ENCODE results near the gene KLHL34.

KLHL34 gene

GRCh38 chrX:21610168-21610567 lies 48.0 kb downstream of the KLHL34 start:
- Histone ChIP-seq H3K4me2 (ENCODE audit: low read depth, low read length) (no peak overlapping the region), H3K79me2 (ENCODE audit: low read length) (no peaks in the 10 kb centered on the region), H3K27ac (ENCODE audit: low read length) (no peak overlapping the region), H3K4me1 (ENCODE audit: low read length) (no peaks in the 10 kb centered on the region), H3K36me3 (replicated peaks; ENCODE audit: insufficient read depth, low read length) (no peaks in the 10 kb centered on the region), H3K9me2 (replicated peaks; ENCODE audit: insufficient read depth, low read length) (no peaks in the 10 kb centered on the region), H4K20me1 (ENCODE audit: insufficient read depth, low read length) (no peaks in the 10 kb centered on the region), H3K9ac (ENCODE audit: low read length) (no peak overlapping the region), H3K9me3 (replicated peaks; ENCODE audit: insufficient read depth, low read length) (no peaks in the 10 kb centered on the region), H3F3A (ENCODE audit: insufficient read depth, low read length) (no peaks in the 10 kb centered on the region), H2AFZ (ENCODE audit: low read length) (no peak overlapping the region), H3K4me3 (ENCODE audit: low read length) (no peak overlapping the region), H3K27me3 (replicated peaks; ENCODE audit: insufficient read depth, low read length) (no peaks in the 10 kb centered on the region)
- DNase-seq = no peak
- no peak for TF ChIP-seq EZH2phosphoT487 (IDR thresholded peaks at IDR 0.05; ENCODE audit: low read length)
- TF ChIP-seq CTCF (IDR thresholded peaks at IDR 0.05; ENCODE audit: low read length) = no peak
- TF ChIP-seq EZH2 (optimal IDR thresholded peaks at IDR 0.05; ENCODE audit: low read depth, low read length) = no peak

GRCh38 chrX:21606002-21606401 lies 52.1 kb downstream of the KLHL34 start:
- no peaks in the 10 kb centered on the region for H3K9me3 ChIP-seq (replicated peaks; ENCODE audit: insufficient read depth, low read length)

More at GRCh38 chrX:21606002-21606401, 52.1 kb downstream of the KLHL34 start:
- no peaks in the 10 kb centered on the region for H3K27me3 ChIP-seq (replicated peaks; ENCODE audit: insufficient read depth, low read length)
- DNase-seq = no peak
- no peak overlapping the region for H3K9ac ChIP-seq (ENCODE audit: low read length)
- TF ChIP-seq CTCF (IDR thresholded peaks at IDR 0.05; ENCODE audit: low read length) = no peak
- TF ChIP-seq EZH2phosphoT487 (IDR thresholded peaks at IDR 0.05; ENCODE audit: low read length) = no peak
- no peak for TF ChIP-seq EZH2 (optimal IDR thresholded peaks at IDR 0.05; ENCODE audit: low read depth, low read length)
- H3F3A ChIP-seq (ENCODE audit: insufficient read depth, low read length) = no peaks in the 10 kb centered on the region
- no peak overlapping the region for H3K4me3 ChIP-seq (ENCODE audit: low read length)
- H3K36me3 ChIP-seq (replicated peaks; ENCODE audit: insufficient read depth, low read length) = no peaks in the 10 kb centered on the region
- H3K9me2 ChIP-seq (replicated peaks; ENCODE audit: insufficient read depth, low read length) = no peaks in the 10 kb centered on the region
- no peak overlapping the region for H3K4me2 ChIP-seq (ENCODE audit: low read depth, low read length)
- H3K27ac ChIP-seq (ENCODE audit: low read length) = no peak overlapping the region
- no peaks in the 10 kb centered on the region for H4K20me1 ChIP-seq (ENCODE audit: insufficient read depth, low read length)
- H2AFZ ChIP-seq (ENCODE audit: low read length) = no peak overlapping the region
- no peaks in the 10 kb centered on the region for H3K79me2 ChIP-seq (ENCODE audit: low read length)
- H3K4me1 ChIP-seq (ENCODE audit: low read length) = no peaks in the 10 kb centered on the region

All from MM.1S (cell line).